HepG2 (cell line): ENCODE measurements around the gene VDAC1. TPM values are rescaled to one million over a fixed set of nuclear protein-coding genes. Genes with fewer than 3 reads are reported as not detected.

Experiments
- ATAC-seq: fragments of 200-7000 bp; cut with Tn5 transposase; 3 replicates; pipeline ENCODE4 v1.9.1; 2020; ENCODE audit warnings: mild to moderate bottlenecking, moderate library complexity
- BruUV-seq: library from RNA; stranded (reverse); fragments of 400-500 nt; replicated peaks from 2 replicates; lab custom pipeline; 2021; lab: Mats Ljungman, UMichigan
- CTCF ChIA-PET: fragments of 300-600 bp; formaldehyde crosslinking; extraction: SDS; loops from one replicate; lab custom pipeline; 2021; ENCODE audit warnings: low total read pairs, inconsistent platforms, low intra/inter-chr PET ratio; lab: Yijun Ruan, JAX
- POLR2A ChIA-PET: fragments of 350-600 bp; sonication (Branson Sonifier 250); formaldehyde crosslinking; loops from one replicate; lab custom pipeline; 2020; ENCODE audit warnings: antibody characterized with exemption, inconsistent platforms; lab: Yijun Ruan, JAX
- DNase-seq: peaks from one replicate; pipeline ENCODE4 v3.0.0-alpha.2; 2015; ENCODE audit warnings: low spot score
- FAIRE-seq: peaks from 3 replicates; lab custom pipeline; 2011; peaks lifted over from hg19 to GRCh38; lab: Jason Lieb, UNC
- H2AFZ ChIP-seq: one replicate; pipeline ENCODE4 v1.6.1; 2011; ENCODE audit warnings: low read length, inconsistent platforms
- H3K27ac ChIP-seq: fragments of 300-600 bp; 3 replicates; pipeline ENCODE4 v1.8.0; 2011; ENCODE audit warnings: mixed run types, mild to moderate bottlenecking, mixed read lengths, low read length, inconsistent platforms; ENCODE audit not compliant: insufficient read depth; ENCODE audit errors: extremely low read length
- H3K27me3 ChIP-seq, 2 experiments: fragments of 200-600 bp in 1 of 2; 2 replicates in 1 of 2; 3 replicates in 1 of 2; pipeline versions ENCODE4 v1.6.0 to v1.8.0; 2011; ENCODE audit warnings: low read length in 2 of 2, mild to moderate bottlenecking in 2 of 2, moderate library complexity in 2 of 2, inconsistent platforms in 1 of 2; ENCODE audit not compliant: insufficient read depth in 2 of 2, control insufficient read depth in 1 of 2
- H3K36me3 ChIP-seq, 2 experiments: fragments of 200-600 bp in 1 of 2; replicated peaks in 1 of 2; 2 replicates in 1 of 2; 3 replicates in 1 of 2; pipeline versions ENCODE4 v1.5.1 to v1.8.0; 2011; ENCODE audit warnings: low read length in 2 of 2, inconsistent platforms in 1 of 2; ENCODE audit not compliant: insufficient read depth in 2 of 2, control insufficient read depth in 1 of 2
- H3K4me1 ChIP-seq: 2 replicates; pipeline ENCODE4 v1.5.1; 2012; ENCODE audit warnings: low read length, inconsistent platforms; ENCODE audit not compliant: insufficient read depth
- H3K4me2 ChIP-seq: 2 replicates; pipeline ENCODE4 v1.6.0; 2011; ENCODE audit warnings: low read depth, low read length, inconsistent platforms
- H3K4me3 ChIP-seq, 3 experiments: fragments of 200-600 bp in 1 of 3; sonication (generic), shearing (Covaris generic) in 1 of 3; replicated peaks in 1 of 3; 2 replicates each; pipeline ENCODE4 v1.5.1; 2011 to 2016; ENCODE audit warnings: low read length in 3 of 3, inconsistent platforms in 2 of 3, low read depth in 2 of 3, mild to moderate bottlenecking in 2 of 3, control low read depth in 1 of 3, mixed read lengths in 1 of 3; ENCODE audit not compliant: insufficient read depth in 1 of 3
- H3K79me2 ChIP-seq: one replicate; pipeline ENCODE4 v1.6.1; 2011; ENCODE audit warnings: low read length, inconsistent platforms; ENCODE audit not compliant: insufficient read depth
- H3K9ac ChIP-seq: 2 replicates; pipeline ENCODE4 v1.6.0; 2011; ENCODE audit warnings: mild to moderate bottlenecking, low read depth, low read length, inconsistent platforms; ENCODE audit not compliant: insufficient read depth
- H3K9me3 ChIP-seq: 2 replicates; pipeline ENCODE4 v1.5.1; 2012; ENCODE audit warnings: mild to moderate bottlenecking, low read length
- H4K20me1 ChIP-seq: 2 replicates; pipeline ENCODE4 v1.6.0; 2011; ENCODE audit warnings: inconsistent platforms, mild to moderate bottlenecking, low read length, moderate library complexity; ENCODE audit not compliant: insufficient read depth
- HBP1 ChIP-seq: IDR thresholded peaks from 2 replicates; pipeline ENCODE4 v1.6.1; 2016; ENCODE audit warnings: low read depth, control low read depth
- HDAC1 ChIP-seq: sonication (generic); formaldehyde crosslinking; IDR thresholded peaks from 2 replicates; pipeline ENCODE4 v1.5.1; 2020; ENCODE audit warnings: mild to moderate bottlenecking, missing genetic modification reagents
- ISL2 ChIP-seq: sonication (generic); formaldehyde crosslinking; IDR thresholded peaks from 2 replicates; pipeline ENCODE4 v1.5.0; 2020; ENCODE audit warnings: missing genetic modification reagents
- MTA1 ChIP-seq: sonication (generic); formaldehyde crosslinking; IDR thresholded peaks from 2 replicates; pipeline ENCODE4 v1.4.0; 2020; ENCODE audit warnings: missing genetic modification reagents, mild to moderate bottlenecking, borderline replicate concordance
- NFKB2 ChIP-seq: sonication (generic); formaldehyde crosslinking; IDR thresholded peaks from 2 replicates; pipeline ENCODE4 v1.4.0; 2020; ENCODE audit warnings: missing genetic modification reagents, borderline replicate concordance
- PAXIP1 ChIP-seq: sonication (generic); formaldehyde crosslinking; conservative IDR thresholded peaks from 2 replicates; pipeline ENCODE4 v1.4.0; 2020; ENCODE audit warnings: mild to moderate bottlenecking, missing genetic modification reagents, moderate library complexity
- PHF21A ChIP-seq: sonication (generic); formaldehyde crosslinking; IDR thresholded peaks from 2 replicates; pipeline ENCODE4 v1.5.0; 2020; ENCODE audit warnings: mild to moderate bottlenecking, missing genetic modification reagents
- SP4 ChIP-seq: sonication (generic); formaldehyde crosslinking; IDR thresholded peaks from 2 replicates; pipeline ENCODE4 v1.8.1; 2023; ENCODE audit warnings: mild to moderate bottlenecking, missing genetic modification reagents
- SP5 ChIP-seq: IDR thresholded peaks from 2 replicates; pipeline ENCODE4 v1.6.1; 2016; ENCODE audit warnings: low read depth, borderline replicate concordance
- THRA ChIP-seq: sonication (generic); formaldehyde crosslinking; IDR thresholded peaks from 2 replicates; pipeline ENCODE4 v1.4.0; 2020; ENCODE audit warnings: missing genetic modification reagents, borderline replicate concordance
- ZKSCAN5 ChIP-seq: sonication (generic); formaldehyde crosslinking; IDR thresholded peaks from 2 replicates; pipeline ENCODE4 v1.5.1; 2020; ENCODE audit warnings: mild to moderate bottlenecking, missing genetic modification reagents
- ZMAT5 ChIP-seq: sonication (generic); formaldehyde crosslinking; IDR thresholded peaks from 2 replicates; pipeline ENCODE4 v1.5.0; 2020; ENCODE audit warnings: mild to moderate bottlenecking, low read depth, missing genetic modification reagents, borderline replicate concordance
- ZNF512B ChIP-seq: sonication (generic); formaldehyde crosslinking; IDR thresholded peaks from 2 replicates; pipeline ENCODE4 v1.5.1; 2020; ENCODE audit warnings: missing genetic modification reagents, mild to moderate bottlenecking, borderline replicate concordance
- ZNF564 ChIP-seq: sonication (generic); formaldehyde crosslinking; IDR thresholded peaks from 2 replicates; pipeline ENCODE4 v1.8.1; 2023; ENCODE audit warnings: mild to moderate bottlenecking, missing genetic modification reagents
- WGBS: methylation state at CpG from one replicate; pipeline ENCODE4 v1.1.6; 2017; ENCODE audit warnings: low lambda C conversion rate; 5-methylcytosine and 5-hydroxymethylcytosine counted together
- in situ Hi-C: cut with HindIII; loops from 2 replicates; pipeline ENCODE4 v1.10.0; 2017; ENCODE audit warnings: low pct_unique_long_range_greater_than_20kb; ENCODE audit not compliant: extremely low pct_ligation_motif_present
- intact Hi-C: fragments of 100-400 bp; cut with micrococcal nuclease; formaldehyde crosslinking; loops from one replicate; pipeline ENCODE4 v1.10.0; 2022; ENCODE audit not compliant: unreplicated experiment
- polyA plus RNA-seq, 8 experiments: library from polyadenylated mRNA; depleted of rRNA in 3 of 8; stranded (reverse) in 7 of 8; unstranded in 1 of 8; fragments of >200 nt; fragmentation: Illumina TruSeq in 4 of 8; extraction: Trizol in 4 of 8; gene quantifications; 2 replicates each; pipeline versions ENCODE4 v1.2.1 to v1.2.3, GENCODE V29; 2011 to 2016; ENCODE audit warnings: low read depth in 4 of 8, missing spikeins in 1 of 8, mixed read lengths in 1 of 8; ENCODE audit not compliant: insufficient read depth in 1 of 8
- total RNA-seq, 5 experiments: library from RNA; depleted of rRNA; stranded (reverse); fragments of >200 nt; fragmentation: Illumina TruSeq; extraction: Trizol; gene quantifications; 2 replicates each; pipeline ENCODE4 v1.2.3, GENCODE V29; 2016; ENCODE audit warnings: low read depth in 1 of 5

The VDAC1 gene
- total and polyA plus RNA-seq, 2 of the 13 experiments (the other 11 are each of a cell fraction or from before 2014, with no cell fraction given), result 112 to 380 TPM

- Histone ChIP-seq H4K20me1 (peaks cover 90% of the 10 kb centered on the region), H3K9ac (peak overlapping the region; percentile 65), H3K4me1 (peaks cover 74% of the 10 kb centered on the region), H3K36me3 (peaks cover 13 to 26% of the 10 kb centered on the region in 2 experiments; a peak in 4 of 5 replicates), H3K9me3 (no peaks in the 10 kb centered on the region), H3K27me3 (no peaks in the 10 kb centered on the region), H3K4me3 (peak overlapping the region in 1 of 3 experiments; percentile 70; a peak in 3 of 6 replicates), H3K4me2 (peak overlapping the region; percentile 87), H2AFZ (no peak overlapping the region), H3K27ac (peak overlapping the region; percentile 59), H3K79me2 (peaks cover 99% of the 10 kb centered on the region)
- DNase-seq (no peak), FAIRE-seq (peak; percentile 63), ATAC-seq (peak; percentile 42)
- WGBS, result 8% methylated on average over 4 of the region's 6 CpGs
- BruUV-seq, result no TSS peak
- in situ Hi-C loops, result no loop called here
- intact Hi-C loops, result loop anchor here (2.0 kb wide), 1 partner anchor 14 kb away; no protein-coding TSS in a partner anchor
- ChIA-PET CTCF (interaction anchor here (1.4 kb wide), 1 partner anchor 45 kb away, joined by 4 read pairs; no protein-coding TSS in a partner anchor), POLR2A (interaction anchor here (1.3 to 7.4 kb wide), 8 partner anchors 10 to 104 kb away, joined by 3 to 94 read pairs (median 11); partner anchors contain the start of genes C5orf15 and VDAC1)
- TF ChIP-seq ZNF512B, result no peak
- TF ChIP-seq MTA1, result 0 out of 2 replicates have a peak, but pooled peaks have one; percentile 49
- TF ChIP-seq NFKB2 (CRISPR knock-in tag), result no peak
- TF ChIP-seq THRA, result peak; percentile 20; the same call in 1 of the 2 replicates
- TF ChIP-seq SP4, result no peak
- TF ChIP-seq ZMAT5, result no peak
- TF ChIP-seq ZNF564, result no peak
- TF ChIP-seq SP5, result peak; percentile 71; the same call in 1 of the 2 replicates
- peak; percentile 54; the same call in 1 of the 2 replicates for TF ChIP-seq PHF21A
- TF ChIP-seq ZKSCAN5 (CRISPR knock-in tag), result no peak
- peak; percentile 65 for TF ChIP-seq HDAC1 (CRISPR knock-in tag)
- 0 out of 2 replicates have a peak, but pooled peaks have one; percentile 5 for TF ChIP-seq HBP1 (CRISPR knock-in tag)
- TF ChIP-seq ISL2 (CRISPR knock-in tag), result peak; percentile 57
- peak; percentile 49 for TF ChIP-seq PAXIP1 (CRISPR knock-in tag)
These were observed 9.8 kb downstream of the VDAC1 start for GRCh38 chr5:133994990-133995333.
